ENCODE results near the gene FRMPD2. TPM values are rescaled to one million over a fixed set of nuclear protein-coding genes. Genes with fewer than 3 reads are reported as not detected.

FRMPD2 gene
- total and polyA plus RNA-seq, 4 donors = 1.8 to 26.7 (median 7.0) TPM

DNA sequence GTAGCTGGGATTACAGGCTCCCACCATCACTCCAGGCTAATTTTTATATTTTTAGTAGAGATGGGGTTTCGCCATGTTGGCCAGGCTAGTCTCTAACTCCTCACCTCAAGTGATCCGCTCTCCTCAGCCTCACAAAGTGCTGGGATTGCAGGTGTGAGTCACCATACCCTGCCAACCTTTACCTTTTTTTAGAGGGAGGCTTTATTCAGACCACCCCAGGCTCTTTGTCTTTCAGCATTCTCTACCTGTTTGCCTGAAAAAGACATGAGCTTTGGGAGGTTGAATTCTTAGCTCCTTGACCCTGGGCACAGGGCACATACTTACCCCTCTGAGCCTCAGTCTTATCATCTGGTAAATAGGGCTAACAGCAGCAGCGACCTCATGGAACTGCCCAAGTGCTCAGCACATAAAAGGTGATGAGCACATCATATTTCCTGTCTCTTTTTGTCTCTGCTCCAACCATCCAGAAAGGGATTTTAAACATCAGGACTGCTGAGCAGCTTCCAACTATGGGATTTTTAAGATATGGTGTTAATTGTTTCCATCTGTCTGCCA, 17.0 kb downstream of the FRMPD2 start:
- Histone ChIP-seq H3K27me3 (ENCODE audit: control insufficient read depth in 3 of 3, insufficient read depth in 3 of 3, low read length in 2 of 3) (no peaks in the 10 kb centered on the region), H3K27ac (ENCODE audit: low read depth in 1 of 2, low read length in 1 of 2) (no peak overlapping the region), H3K4me3 (no peak overlapping the region), H3K36me3 (ENCODE audit: control insufficient read depth in 4 of 4, insufficient read depth in 4 of 4, low read length in 4 of 4) (no peaks in the 10 kb centered on the region), H3K9ac (ENCODE audit: insufficient read depth in 1 of 2, low read length in 2 of 2) (no peak overlapping the region), H3K4me1 (ENCODE audit: control insufficient read depth in 5 of 5, insufficient read depth in 5 of 5, low read length in 5 of 5) (no peaks in the 10 kb centered on the region), H3K9me3 (ENCODE audit: control insufficient read depth in 4 of 4, insufficient read depth in 3 of 4, low read length in 3 of 4) (no peaks in the 10 kb centered on the region)
- TF ChIP-seq, protein P1, sequence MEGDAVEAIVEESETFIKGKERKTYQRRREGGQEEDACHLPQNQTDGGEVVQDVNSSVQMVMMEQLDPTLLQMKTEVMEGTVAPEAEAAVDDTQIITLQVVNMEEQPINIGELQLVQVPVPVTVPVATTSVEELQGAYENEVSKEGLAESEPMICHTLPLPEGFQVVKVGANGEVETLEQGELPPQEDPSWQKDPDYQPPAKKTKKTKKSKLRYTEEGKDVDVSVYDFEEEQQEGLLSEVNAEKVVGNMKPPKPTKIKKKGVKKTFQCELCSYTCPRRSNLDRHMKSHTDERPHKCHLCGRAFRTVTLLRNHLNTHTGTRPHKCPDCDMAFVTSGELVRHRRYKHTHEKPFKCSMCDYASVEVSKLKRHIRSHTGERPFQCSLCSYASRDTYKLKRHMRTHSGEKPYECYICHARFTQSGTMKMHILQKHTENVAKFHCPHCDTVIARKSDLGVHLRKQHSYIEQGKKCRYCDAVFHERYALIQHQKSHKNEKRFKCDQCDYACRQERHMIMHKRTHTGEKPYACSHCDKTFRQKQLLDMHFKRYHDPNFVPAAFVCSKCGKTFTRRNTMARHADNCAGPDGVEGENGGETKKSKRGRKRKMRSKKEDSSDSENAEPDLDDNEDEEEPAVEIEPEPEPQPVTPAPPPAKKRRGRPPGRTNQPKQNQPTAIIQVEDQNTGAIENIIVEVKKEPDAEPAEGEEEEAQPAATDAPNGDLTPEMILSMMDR (IDR thresholded peaks at IDR 0.05; ENCODE audit: control extremely low read depth, extremely low read depth) = no peak
- 91 to 92% methylated on average over 3 of the region's 3 CpGs for WGBS, 2 donors
- ATAC-seq (ENCODE audit: insufficient read depth, low FRiP score) (no peak), DNase-seq (no peak)

DNA sequence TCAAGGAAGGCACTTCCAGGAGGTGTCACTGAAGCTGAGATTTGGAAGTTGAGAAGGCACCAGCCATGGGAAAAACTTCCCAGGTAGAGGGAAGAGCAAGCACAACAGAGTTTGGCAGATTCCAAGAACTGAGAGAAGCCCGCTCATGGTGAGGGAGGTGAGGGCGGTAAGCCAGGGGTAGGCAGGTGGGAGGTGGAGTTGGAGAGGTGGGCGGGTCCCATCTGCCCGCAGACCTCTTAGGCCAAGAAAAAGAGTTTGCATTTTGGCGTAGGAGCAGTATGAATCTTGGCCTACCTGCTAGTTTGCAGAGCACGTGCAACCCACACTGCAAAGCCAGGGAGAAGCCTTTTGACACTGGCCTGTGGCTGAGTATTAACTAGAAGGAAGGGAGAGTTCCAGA, 18.8 kb downstream of the FRMPD2 start:
- WGBS, 2 donors = 81 to 94% methylated on average over 6 of the region's 6 CpGs
- no peak overlapping the region for H3K4me3 ChIP-seq
- no peak overlapping the region for H3K9ac ChIP-seq (ENCODE audit: insufficient read depth in 1 of 2, low read length in 2 of 2)
- TF ChIP-seq, protein P1 (IDR thresholded peaks at IDR 0.05; ENCODE audit: control extremely low read depth, extremely low read depth) = no peak
- DNase-seq = no peak
- H3K27me3 ChIP-seq (ENCODE audit: control insufficient read depth in 3 of 3, insufficient read depth in 3 of 3, low read length in 2 of 3) = no peaks in the 10 kb centered on the region
- no peaks in the 10 kb centered on the region for H3K36me3 ChIP-seq (ENCODE audit: control insufficient read depth in 4 of 4, insufficient read depth in 4 of 4, low read length in 4 of 4)
- ATAC-seq (ENCODE audit: insufficient read depth, low FRiP score) = no peak
- no peak overlapping the region for H3K27ac ChIP-seq (ENCODE audit: low read depth in 1 of 2, low read length in 1 of 2)
- peaks cover 0 to 3% (median 0%) of the 10 kb centered on the region in 4 donors for H3K9me3 ChIP-seq (ENCODE audit: control insufficient read depth in 4 of 4, insufficient read depth in 3 of 4, low read length in 3 of 4)
- no peaks in the 10 kb centered on the region for H3K4me1 ChIP-seq (ENCODE audit: control insufficient read depth in 5 of 5, insufficient read depth in 5 of 5, low read length in 5 of 5)

DNA sequence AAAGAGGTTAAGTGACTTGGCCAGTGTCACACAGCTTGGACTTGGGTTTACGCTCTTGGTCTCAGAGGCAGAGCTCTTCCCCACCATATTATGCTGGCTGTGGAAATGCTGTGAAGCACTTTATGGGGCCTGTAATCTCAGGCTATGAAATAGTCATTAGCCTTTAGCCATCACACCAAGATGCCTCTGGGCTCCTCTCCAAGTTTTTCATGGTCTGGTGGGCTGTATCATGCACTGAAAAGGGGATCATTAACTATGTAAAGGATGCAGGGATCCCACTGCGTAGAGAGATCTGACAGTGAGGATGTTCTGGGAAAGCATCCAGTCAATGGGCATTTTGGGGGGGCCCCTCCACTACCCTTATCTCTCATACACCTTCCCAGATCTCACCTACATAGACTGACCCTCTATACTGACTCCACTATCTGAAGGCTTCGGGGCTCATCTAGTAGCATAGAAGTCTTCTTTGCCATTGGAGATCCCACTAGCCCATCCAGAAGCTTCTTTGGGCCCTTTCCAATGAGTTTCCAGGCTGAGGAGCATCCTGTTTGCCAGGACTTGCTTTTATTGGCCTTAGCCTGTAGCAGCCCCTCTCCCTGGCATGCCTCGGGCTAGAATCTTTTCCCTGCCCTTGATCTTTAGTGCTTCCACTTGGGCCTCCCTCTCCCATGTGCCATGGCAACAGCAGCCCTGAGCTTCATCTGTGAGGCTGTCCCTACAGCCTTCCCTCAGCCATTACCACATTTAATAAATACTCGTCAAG, 19.6 kb downstream of the FRMPD2 start:
- no peak for ATAC-seq (ENCODE audit: insufficient read depth, low FRiP score)
- DNase-seq = no peak
- TF ChIP-seq, protein P1 (IDR thresholded peaks at IDR 0.05; ENCODE audit: control extremely low read depth, extremely low read depth) = no peak
- Histone ChIP-seq H3K36me3 (ENCODE audit: control insufficient read depth in 4 of 4, insufficient read depth in 4 of 4, low read length in 4 of 4) (no peaks in the 10 kb centered on the region), H3K9me3 (ENCODE audit: control insufficient read depth in 4 of 4, insufficient read depth in 3 of 4, low read length in 3 of 4) (peaks cover 0 to 3% (median 0%) of the 10 kb centered on the region in 4 donors), H3K4me1 (ENCODE audit: control insufficient read depth in 5 of 5, insufficient read depth in 5 of 5, low read length in 5 of 5) (no peaks in the 10 kb centered on the region), H3K27ac (ENCODE audit: low read depth in 1 of 2, low read length in 1 of 2) (no peak overlapping the region), H3K9ac (ENCODE audit: insufficient read depth in 1 of 2, low read length in 2 of 2) (no peak overlapping the region), H3K4me3 (no peak overlapping the region), H3K27me3 (ENCODE audit: control insufficient read depth in 3 of 3, insufficient read depth in 3 of 3, low read length in 2 of 3) (no peaks in the 10 kb centered on the region)
- 88 to 90% methylated on average over 5 of the region's 5 CpGs for WGBS, 2 donors
